Central memory CD4-positive, alpha-beta T cell (primary cell): Measurements from ENCODE around the gene ARHGEF25.
"Not testable (repeated sequence)": the region's sequence is repeated elsewhere in the genome, so short reads cannot be mapped to it uniquely, and the experiment has no call there.

Experiments used
- DNase-seq: peaks from one replicate; pipeline ENCODE4 v3.0.0; 2022

ARHGEF25 gene

DNA sequence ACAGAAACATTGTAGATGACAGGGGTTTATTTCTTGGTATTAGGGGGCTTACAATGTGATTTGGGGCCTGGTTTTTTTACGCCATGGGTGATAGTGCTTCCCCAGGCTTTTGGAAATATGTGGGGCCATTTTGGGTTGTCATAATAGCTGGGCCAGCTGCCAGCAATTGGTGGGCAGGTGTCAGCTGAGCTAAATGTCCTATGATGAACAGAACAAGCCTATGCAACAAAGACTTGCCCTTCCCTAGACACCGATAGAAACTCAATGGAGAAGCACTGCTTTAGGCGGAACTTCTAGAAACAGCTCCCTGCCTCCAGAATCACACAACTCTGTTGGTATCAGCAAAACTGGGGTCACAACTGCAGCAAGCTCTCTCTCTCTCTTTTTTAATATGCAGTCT is 26.9 kb downstream of the ARHGEF25 start:
- DNase-seq = no peak

DNA sequence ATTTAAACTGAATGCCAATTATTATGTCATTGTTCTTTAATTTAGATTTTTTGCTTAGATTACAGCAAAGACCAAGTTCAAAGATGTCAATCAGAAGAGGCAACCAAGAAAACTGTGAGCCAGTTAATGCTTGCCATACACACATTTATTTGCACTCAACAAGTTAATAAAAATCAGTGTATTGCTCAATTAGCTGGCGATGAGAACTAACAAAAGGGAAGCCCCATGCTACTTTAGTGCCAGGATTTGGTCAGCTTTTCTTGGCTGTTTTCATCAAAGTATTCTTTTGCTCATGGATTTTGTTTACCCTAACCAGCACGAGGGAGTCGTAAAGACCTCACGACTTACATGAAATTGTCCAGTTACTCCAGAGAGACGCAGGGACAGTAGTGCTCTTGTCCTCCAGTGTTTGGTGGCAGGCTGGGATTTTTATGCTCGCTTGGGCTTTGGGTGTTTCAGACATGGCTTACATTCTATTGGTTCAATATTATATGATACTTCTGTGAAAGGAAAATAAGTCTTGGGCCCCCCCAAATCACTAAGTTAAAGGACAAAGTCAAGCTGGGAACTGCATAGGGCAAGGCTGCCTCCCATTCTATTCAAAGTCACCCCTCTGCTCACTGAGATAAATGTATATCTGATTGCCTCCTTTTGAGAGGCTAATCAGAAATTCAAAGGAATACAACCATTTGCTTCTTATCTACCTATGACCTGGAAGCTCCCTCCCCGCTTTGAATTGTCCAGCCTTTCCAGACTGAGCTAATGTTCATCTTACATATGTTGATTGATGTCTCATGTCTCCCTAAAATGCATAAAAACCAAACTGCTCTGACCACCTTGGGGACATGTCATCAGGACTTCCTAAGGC is 29.2 kb downstream of the ARHGEF25 start:
- DNase-seq = no peak

DNA sequence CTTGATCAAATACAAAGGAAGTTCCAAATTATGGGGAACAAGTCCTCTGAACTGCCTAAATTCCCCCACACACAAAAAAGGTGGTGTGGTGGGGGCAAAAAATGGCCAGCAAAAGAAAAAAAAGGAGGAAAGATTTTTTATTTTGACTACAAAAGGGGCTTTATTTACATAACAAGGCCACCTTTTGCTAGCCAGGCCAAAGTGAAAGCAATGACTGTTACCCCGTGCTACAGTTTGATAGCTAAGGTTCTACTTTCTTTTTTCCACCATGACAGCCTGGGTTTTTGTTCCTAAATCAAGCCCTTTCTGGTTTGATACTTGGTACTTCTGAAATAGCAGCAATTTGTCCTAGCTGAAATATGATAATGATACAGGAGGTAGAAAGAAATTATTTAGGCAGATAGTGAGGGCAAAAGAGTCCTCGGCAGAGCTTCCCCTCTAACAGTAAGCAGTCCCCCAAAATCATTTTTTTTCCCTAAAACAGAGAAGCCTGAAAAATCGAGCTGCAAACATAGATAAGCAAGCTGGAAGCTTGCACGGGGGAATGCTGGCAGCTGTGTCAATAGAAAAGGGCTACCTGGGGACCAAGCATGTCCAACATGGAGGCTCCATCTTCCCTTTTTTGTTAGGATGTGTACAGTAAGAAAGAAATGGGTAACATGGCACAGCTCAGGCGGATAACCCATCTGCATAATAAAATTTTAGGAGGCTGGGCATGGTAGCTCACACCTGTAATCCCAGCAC is 30.6 kb downstream of the ARHGEF25 start:
- DNase-seq = no peak

DNA sequence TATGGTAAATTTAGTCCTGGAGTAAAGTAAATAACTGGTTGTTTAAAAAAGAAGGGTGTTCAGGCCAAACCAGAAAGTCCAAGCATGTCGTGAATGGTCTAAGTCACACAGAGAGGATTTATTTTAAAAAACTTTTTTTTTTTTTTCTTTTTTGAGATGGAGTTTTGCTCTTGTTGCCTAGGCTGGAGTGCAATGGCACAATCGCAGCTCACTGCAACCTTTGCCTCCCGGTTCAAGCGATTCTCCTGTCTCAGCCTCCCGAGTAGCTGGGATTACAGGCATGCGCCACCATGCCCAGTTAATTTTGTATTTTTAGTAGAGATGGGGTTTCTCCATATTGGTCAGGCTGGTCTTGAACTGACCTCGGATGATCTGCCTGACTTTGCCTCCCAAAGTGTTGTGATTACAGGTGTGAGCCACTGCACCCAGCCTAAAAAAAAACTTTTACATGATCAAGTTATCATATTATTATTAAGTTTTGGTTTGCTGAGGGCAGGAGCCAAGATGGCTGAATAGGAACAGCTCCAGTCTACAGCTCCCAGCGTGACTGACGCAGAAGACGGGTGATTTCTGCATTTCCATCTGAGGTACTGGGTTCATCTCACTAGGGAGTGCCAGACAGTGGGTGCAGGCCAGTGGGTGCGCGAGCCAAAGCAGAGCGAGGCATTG is 34.9 kb downstream of the ARHGEF25 start:
- DNase-seq = not testable (repeated sequence)

DNA sequence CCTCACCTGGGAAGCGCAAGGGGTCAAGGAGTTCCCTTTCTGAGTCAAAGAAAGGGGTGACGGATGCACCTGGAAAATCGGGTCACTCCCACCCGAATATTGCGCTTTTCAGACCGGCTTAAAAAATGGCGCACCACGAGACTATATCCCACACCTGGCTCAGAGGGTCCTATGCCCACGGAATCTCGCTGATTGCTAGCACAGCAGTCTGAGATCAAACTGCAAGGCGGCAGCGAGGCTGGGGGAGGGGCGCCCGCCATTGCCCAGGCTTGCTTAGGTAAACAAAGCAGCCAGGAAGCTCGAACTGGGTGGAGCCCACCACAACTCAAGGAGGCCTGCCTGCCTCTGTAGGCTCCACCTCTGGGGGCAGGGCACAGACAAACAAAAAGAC is 35.4 kb downstream of the ARHGEF25 start:
- DNase-seq = not testable (repeated sequence)

DNA sequence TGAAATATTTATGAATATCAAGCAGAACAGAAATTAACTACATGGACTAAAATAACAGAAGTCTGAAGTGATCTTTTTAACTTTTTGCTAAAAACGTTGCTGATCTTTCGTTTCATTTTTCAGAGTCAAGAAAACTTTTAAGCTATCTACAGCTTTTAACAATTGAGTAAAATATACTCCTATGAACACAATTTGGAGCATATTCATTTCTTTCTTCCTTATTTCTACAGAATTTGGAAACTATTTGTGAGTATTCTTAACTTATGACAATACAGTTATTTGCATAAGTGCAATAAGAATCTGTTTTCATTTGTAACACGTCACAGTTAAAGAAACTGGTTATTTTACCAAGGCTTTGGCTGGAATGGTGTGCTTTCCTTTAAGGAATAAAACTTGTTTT is 42.8 kb downstream of the ARHGEF25 start:
- DNase-seq = no peak

DNA sequence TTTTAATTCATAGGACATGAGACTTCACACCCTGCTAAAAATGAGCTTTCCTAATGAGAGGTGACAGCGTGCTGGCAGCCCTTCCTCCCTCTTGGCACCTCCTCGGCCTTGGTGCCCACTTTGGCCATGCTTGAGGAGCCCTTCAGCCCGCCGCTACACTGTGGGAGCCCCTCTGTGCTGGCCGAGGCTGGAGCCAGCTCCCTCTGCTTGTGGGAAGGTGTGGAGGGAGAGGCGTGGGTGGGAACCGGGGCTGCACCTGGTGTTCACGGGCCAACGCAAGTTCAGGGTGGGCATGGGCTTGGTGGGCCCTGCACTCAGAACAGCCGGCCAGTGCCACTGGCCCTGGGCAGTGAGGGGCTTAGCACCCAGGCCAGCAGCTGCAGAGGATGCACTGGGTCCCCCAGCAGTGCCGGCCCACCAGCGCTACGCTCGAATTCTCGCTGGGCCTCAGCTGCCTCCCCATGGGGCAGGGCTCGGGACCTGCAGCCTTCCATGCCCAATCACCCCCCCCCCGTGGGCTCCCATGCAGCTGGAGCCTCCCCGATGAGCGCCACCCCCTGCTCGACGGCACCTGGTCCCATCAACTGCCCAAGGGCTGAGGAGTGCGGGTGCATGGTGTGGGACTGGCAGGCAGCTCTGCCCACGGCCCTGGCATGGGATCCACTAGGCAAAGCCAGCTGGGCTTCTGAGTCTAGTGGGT is 44.5 kb downstream of the ARHGEF25 start:
- no peak for DNase-seq

DNA sequence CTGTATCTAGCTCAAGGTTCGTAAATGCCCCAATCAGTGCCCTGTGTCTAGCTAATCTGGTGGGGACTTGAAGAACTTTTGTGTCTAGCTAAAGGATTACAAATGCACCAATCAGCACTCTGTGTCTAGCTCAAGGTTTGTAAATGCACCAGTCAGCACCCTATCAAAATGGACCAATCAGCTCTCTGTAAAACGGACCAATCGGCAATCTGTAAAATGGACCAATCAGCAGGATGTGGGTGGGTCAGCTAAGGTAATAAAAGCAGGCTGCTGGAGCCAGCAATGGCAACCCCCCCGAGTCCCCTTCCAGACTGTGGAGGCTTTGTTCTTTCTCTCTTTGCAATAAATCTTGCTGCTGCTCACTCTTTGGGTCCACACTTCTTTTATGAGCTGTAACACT is 45.2 kb downstream of the ARHGEF25 start:
- DNase-seq = not testable (repeated sequence)

DNA sequence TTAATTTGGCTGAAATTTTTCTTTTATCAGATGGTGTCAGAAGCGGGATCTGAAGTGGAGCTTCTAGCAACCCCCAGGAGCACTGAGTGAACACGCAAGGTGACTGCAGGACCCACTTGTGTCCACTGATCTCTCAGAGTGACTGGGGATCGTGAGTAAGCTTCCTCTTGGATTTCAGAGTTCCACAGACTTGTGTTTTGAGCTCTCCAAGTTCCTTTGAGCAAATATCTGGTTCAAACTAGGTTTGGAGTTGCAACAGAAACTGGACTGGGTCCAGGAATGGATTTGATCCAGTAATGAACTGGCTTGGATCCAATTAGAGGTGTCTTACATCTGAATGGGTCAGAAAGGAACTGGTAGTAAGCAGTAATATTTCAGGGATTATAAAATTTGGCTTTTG is 46.5 kb downstream of the ARHGEF25 start:
- no peak for DNase-seq

DNA sequence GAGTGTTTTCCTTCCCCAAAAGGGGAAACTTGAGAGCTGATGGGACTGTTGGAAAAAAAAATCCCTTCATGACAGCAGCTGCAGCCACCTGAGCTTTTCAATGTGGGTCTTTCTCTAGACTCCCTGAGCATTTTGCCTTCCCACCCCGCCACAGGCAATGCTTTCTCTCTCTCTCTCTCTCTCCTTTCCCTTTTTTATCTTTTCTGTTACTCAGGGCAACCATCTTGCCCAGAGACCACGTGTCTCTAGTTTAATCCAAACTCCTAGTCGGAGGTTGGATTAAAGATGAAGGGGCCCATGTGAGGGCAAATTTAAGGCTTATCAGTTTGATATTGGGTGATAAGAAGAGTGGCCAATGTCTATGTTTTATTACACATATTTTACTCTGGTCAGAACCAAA is 47.7 kb downstream of the ARHGEF25 start:
- DNase-seq = no peak

DNA sequence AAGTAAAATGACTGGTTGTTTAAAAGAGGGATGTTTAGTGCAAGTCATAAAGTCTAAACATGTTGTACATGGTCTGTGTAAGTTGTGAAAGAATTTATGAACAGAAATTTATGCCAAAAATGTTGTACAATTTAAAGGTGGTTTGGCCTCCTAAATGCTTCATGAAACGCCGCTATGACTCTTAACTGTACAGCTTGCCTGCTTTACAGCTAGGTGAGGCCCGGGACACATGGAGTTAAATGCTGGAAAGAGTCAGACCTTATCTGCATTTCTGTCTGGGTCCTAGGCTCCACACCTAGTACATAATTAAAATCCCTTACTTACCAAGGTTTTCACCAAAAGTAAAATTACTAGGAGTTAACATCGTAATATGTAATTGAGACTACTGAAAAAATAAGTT is 50.1 kb downstream of the ARHGEF25 start:
- DNase-seq = no peak

DNA sequence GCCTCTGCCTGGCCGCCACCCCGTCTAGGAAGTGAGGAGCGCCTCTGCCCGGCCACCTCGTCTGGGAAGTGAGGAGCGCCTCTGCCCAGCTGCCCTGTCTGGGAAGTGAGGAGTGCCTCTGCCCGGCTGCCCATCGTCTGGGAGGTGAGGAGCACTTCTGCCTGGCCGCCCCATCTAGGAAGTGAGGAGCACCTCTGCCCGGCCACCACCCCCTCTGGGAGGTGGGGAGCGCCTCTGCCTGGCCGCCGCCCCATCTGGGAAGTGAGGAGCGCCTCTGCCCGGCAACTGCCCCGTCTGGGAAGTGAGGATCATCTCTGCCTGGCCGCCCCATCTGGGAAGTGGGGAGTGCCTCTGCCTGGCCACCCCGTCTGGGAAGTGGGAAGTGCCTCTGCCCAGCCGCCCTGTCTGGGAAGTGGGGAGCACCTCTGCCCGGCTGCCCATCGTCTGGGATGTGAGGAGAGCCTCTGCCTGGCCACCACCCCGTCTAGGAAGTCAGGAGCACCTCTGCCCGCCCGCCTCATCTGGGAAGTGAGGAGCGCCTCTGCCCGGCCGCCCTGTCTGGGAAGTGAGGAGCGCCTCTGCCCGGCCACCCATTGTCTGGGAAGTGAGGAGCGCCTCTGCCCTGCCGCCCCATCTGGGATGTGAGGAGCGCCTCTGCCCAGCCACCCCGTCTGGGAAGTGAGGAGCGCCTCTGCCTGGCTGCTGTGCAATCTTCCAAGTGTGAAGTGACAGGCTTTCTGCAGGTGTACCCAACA is 54.0 kb downstream of the ARHGEF25 start:
- not testable (repeated sequence) for DNase-seq
